ENCODE measurements around the gene ANKLE1. TPM values are rescaled to one million over a fixed set of nuclear protein-coding genes. Genes with fewer than 3 reads are reported as not detected.

The ANKLE1 gene
- total and polyA plus RNA-seq, 10 of the 15 experiments (the other 5 are each of a cell fraction or from before 2014, with no cell fraction given) = 2.2 to 17.9 (median 10.9) TPM

GRCh38 chr19:17260842-17261325 is 20.8 kb upstream of the ANKLE1 start (continued):
- TF ChIP-seq, protein P1, sequence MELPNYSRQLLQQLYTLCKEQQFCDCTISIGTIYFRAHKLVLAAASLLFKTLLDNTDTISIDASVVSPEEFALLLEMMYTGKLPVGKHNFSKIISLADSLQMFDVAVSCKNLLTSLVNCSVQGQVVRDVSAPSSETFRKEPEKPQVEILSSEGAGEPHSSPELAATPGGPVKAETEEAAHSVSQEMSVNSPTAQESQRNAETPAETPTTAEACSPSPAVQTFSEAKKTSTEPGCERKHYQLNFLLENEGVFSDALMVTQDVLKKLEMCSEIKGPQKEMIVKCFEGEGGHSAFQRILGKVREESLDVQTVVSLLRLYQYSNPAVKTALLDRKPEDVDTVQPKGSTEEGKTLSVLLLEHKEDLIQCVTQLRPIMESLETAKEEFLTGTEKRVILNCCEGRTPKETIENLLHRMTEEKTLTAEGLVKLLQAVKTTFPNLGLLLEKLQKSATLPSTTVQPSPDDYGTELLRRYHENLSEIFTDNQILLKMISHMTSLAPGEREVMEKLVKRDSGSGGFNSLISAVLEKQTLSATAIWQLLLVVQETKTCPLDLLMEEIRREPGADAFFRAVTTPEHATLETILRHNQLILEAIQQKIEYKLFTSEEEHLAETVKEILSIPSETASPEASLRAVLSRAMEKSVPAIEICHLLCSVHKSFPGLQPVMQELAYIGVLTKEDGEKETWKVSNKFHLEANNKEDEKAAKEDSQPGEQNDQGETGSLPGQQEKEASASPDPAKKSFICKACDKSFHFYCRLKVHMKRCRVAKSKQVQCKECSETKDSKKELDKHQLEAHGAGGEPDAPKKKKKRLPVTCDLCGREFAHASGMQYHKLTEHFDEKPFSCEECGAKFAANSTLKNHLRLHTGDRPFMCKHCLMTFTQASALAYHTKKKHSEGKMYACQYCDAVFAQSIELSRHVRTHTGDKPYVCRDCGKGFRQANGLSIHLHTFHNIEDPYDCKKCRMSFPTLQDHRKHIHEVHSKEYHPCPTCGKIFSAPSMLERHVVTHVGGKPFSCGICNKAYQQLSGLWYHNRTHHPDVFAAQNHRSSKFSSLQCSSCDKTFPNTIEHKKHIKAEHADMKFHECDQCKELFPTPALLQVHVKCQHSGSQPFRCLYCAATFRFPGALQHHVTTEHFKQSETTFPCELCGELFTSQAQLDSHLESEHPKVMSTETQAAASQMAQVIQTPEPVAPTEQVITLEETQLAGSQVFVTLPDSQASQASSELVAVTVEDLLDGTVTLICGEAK (IDR thresholded peaks at IDR 0.05; ENCODE audit: borderline replicate concordance) = no peak
- TF ChIP-seq GATAD2B (conservative IDR thresholded peaks at IDR 0.05; ENCODE audit: low read depth) (no peak), NFYA (IDR thresholded peaks at IDR 0.05; ENCODE audit: borderline replicate concordance, low read depth, low read length) (no peak), RAD51 (IDR thresholded peaks at IDR 0.05) (no peak), RBBP5 (conservative IDR thresholded peaks at IDR 0.05) (no peak), PML (IDR thresholded peaks at IDR 0.05; ENCODE audit: low read length) (no peak), SKIL (IDR thresholded peaks at IDR 0.05; ENCODE audit: low read depth, poor library complexity, severe bottlenecking) (no peak), ZNF217 (IDR thresholded peaks at IDR 0.05) (no peak), MLLT1 (IDR thresholded peaks at IDR 0.05) (no peak), RELB (IDR thresholded peaks at IDR 0.05; ENCODE audit: low read depth) (no peak), ZZZ3 (IDR thresholded peaks at IDR 0.05; ENCODE audit: control insufficient read depth, insufficient read length, low read depth) (no peak)
- TF ChIP-seq, protein P2, sequence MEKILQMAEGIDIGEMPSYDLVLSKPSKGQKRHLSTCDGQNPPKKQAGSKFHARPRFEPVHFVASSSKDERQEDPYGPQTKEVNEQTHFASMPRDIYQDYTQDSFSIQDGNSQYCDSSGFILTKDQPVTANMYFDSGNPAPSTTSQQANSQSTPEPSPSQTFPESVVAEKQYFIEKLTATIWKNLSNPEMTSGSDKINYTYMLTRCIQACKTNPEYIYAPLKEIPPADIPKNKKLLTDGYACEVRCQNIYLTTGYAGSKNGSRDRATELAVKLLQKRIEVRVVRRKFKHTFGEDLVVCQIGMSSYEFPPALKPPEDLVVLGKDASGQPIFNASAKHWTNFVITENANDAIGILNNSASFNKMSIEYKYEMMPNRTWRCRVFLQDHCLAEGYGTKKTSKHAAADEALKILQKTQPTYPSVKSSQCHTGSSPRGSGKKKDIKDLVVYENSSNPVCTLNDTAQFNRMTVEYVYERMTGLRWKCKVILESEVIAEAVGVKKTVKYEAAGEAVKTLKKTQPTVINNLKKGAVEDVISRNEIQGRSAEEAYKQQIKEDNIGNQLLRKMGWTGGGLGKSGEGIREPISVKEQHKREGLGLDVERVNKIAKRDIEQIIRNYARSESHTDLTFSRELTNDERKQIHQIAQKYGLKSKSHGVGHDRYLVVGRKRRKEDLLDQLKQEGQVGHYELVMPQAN (conservative IDR thresholded peaks at IDR 0.05) = no peak
- TF ChIP-seq, protein P3, sequence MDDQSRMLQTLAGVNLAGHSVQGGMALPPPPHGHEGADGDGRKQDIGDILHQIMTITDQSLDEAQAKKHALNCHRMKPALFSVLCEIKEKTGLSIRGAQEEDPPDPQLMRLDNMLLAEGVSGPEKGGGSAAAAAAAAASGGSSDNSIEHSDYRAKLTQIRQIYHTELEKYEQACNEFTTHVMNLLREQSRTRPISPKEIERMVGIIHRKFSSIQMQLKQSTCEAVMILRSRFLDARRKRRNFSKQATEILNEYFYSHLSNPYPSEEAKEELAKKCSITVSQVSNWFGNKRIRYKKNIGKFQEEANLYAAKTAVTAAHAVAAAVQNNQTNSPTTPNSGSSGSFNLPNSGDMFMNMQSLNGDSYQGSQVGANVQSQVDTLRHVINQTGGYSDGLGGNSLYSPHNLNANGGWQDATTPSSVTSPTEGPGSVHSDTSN (IDR thresholded peaks at IDR 0.05; ENCODE audit: insufficient replicate concordance, low read depth, low read length) = no peak

Measured in GM12878 (cell line).